ENCODE results near the gene GLYAT. TPM values are rescaled to one million over a fixed set of nuclear protein-coding genes. Genes with fewer than 3 reads are reported as not detected.
A peak's percentile ranks its signal among the peaks of the same experiment; 100 is the strongest.

Gene GLYAT
- polyA plus RNA-seq (2013, experiment 1 of 2; ENCODE audit: insufficient read length), result not detected
- not detected for polyA plus RNA-seq (2013, experiment 2 of 2; ENCODE audit: insufficient read length)

GRCh38 chr11:58731819-58732218, at the start of gene GLYAT:
GLYAT (minus strand) TSS chr11:58731943; CDS start chr11:58724496, 7,447 bp downstream.
- no peak for DNase-seq

DNA sequence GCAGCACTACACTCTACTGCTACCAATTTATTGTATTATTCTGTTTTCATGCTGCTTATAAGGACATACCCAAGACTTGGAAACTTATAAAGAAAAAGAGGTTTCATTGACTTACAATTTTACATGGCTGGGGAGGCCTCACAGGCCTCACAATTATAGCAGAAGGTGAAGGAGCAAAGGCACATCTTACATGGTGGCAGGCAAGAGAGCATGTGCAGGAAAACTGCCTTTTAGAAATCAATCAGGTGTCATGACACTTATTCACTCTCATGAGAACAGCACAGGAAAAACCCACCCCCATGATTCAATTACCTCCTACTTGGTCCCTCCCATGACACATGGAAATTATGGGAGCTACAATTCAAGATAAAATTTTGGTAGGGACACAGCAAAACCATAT, 49.6 kb upstream of the GLYAT start:
- DNase-seq, result no peak

- DNase-seq, result no peak
Observed at GRCh38 chr11:58780578-58780977, 48.8 kb upstream of the GLYAT start.

- no peak for DNase-seq
Observed at GRCh38 chr11:58776891-58777710, 45.4 kb upstream of the GLYAT start.

DNA sequence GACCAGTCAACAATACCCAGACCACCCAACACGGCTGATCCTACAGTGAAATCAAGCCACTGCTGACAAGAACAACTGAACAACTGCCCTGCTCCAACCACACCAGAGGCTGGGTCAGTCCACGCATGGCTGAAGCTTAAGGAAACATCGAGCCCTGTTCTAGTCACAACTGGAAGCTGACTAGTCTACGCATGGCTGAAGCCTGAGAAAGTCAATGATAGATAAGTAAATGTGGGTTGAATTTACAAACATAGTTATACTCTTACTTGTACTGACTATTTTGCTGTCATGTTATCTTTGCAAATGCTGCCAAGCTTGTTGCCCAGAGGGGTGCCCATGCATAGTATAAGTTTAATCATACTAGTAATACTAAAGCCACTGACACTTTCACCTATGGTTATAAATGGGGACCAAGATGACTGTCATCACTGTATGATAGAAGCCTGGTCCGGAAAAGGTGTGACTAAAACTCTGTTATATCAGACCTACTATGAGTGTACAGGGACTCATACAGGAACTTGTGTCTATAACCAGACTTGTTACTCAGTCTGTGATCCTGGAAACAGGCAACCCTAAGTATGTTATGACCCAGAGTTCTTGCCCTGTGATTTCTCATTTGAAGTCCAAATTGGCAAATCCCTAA, 43.4 kb upstream of the GLYAT start:
- no peak for DNase-seq

DNA sequence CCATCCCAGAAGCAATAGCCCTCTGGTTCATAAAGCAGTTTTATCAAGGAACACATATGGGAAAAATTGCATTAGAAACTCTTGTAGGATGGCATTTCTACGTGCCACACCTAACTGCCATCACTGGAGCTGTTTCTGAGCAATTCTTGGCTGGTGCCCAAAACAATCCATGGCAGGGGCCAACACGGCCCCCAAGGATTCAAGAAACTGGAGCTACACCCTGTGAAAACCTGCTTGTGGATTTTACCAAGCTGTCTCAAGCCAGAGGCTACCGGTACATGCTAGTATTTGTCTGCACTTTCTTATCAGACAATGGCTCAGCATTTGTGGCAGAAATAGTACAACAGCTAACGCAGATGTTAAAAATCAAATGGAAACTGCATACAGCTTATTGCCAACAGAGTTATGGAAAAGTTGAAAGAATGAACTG, 42.4 kb upstream of the GLYAT start:
- DNase-seq, result no peak

DNA sequence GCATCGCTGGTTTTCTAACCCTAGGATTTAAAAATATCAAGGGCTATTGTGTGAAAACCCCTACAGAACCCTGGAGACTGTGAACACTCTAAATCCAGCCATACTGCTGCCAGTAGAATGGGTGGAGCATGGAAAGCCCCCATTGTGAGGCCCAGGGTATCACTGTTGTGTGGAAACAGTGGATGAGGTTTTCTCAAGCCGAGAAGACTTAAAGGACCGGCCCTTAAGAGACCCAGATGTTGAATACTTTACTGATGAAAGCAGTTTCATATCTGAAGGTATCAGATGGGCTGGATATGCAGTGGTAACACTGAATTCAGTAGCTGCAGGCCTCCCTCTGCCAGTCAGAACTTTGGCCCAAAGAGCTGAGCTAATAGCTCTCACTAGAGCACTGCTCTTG, 41.6 kb upstream of the GLYAT start:
- no peak for DNase-seq

- no peak for DNase-seq
Observed at GRCh38 chr11:58772329-58773285, 40.9 kb upstream of the GLYAT start.

DNA sequence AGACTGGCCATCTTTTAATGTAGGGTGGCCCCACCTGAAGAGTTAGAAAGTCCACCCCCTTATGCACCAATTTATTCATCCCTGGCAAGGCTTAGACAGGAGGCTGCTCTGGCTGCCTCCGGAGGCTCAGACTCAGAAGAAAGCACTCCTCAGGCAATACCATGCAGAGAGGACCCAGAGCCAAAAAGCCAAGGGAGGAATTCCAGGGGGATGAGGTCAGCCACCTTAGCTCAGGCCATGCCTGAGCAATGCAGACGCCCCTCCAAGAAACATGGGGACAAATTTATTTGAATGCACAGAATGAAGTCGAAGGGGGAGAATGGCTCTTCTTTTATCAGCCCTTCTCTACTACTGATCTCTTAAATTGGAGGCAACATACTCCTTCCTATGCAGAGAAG, 39.7 kb upstream of the GLYAT start:
- peak; percentile 36 for DNase-seq

GRCh38 chr11:58770627-58771457, 39.1 kb upstream of the GLYAT start:
- peak; percentile 84 for DNase-seq

GRCh38 chr11:58770166-58770565, 38.4 kb upstream of the GLYAT start:
- DNase-seq, result no peak

- DNase-seq, result no peak
Observed at GRCh38 chr11:58769308-58769707, 37.6 kb upstream of the GLYAT start.

- DNase-seq, result no peak
Observed at GRCh38 chr11:58768137-58768536, 36.4 kb upstream of the GLYAT start.

DNA sequence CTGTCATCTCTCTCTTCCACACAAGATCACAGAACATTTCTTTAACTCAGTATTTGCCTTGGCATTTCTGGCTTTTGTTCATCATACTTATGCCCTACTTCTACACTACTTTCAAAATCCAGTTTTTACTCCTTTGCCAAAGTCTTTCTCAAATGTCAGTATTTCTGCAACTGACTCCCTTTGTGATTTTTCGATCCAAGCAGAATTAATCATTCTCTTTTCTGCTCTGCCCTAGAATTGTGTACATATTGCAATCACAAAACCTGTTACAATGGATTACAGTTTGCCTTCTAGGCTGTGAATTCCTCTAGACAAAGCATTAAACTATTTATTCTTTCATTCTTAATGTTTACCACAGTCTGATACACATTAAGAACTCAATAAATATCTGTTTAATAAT, 33.3 kb upstream of the GLYAT start:
- no peak for DNase-seq

- no peak for DNase-seq
Observed at GRCh38 chr11:58763120-58763490, 31.4 kb upstream of the GLYAT start.

DNA sequence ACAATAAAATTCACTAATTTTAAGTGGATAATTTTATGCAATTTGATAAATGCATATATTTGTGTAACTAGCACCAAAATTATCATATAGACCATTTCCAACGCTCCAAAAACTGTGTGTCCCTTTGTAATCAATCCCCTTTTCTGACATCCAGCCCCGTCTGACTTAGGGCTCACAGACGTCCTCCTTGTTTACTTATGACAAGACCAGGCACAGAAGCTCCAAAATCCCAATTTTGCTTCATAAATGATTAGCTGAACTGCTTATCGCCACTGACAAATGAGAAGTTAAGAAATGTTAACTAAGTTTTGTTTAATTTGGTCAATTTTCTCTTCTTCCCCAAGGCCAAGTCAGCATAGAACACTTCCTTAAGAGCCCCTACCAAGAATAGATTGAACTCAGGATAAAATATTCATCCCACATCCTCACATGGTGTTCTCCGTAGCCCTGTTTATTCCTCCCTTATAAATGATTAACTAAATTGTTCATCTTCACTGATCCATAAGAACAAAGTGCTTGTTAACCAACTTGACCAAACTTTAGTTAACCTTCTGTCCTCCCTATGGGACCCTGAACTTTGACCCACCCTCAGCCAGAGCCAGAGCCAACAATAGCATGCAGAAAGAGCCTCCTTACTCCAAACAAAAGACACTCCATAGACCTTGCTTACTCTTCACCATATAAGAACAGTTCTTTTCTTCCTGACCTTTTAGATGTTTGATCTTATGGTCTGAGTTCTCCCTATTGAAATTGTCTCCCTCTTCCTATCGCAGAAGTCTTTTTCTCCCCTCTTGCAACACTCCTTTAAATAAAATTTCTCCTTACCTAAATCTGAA, 30.8 kb upstream of the GLYAT start:
- DNase-seq, result no peak

- DNase-seq, result no peak
Observed at GRCh38 chr11:58757439-58757838, 25.7 kb upstream of the GLYAT start.

- DNase-seq, result no peak
Observed at GRCh38 chr11:58745705-58746364, 14.1 kb upstream of the GLYAT start.

DNA sequence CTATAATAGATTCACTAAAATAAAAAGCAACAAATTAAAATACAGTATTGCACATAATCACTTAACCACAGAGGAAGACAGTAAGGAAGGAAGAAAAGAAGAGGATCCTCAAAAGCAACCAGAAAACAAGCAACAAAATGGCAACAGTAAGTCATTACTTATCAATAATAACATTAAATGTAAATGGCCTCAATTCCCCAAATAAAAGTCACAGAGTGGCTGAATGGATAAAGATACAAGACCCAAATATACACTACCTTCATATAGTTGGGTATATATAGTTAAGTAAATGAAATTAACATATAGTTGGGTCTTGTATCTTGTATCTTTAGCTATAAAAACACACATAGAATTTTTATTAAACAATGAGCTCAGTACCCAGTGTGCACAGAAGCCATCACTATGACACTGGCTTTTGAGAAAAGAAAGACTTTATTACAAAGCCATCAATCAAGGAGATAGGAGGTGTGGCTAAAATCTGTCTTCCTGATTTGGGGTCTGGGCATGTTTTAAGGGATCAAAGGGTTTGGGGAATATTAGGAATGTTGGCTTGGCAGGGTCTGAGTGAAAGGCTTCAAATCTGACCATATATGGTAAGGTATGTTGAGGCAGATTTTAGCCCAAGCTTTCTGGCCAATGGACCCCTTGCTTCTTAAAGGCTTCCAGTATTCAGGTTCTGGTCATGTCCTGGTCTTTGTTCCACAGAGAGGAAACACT, 13.4 kb upstream of the GLYAT start:
- no peak for DNase-seq

Measured in fibroblast of skin of back (primary cell).